ENCODE measurements around the gene LGALS7.

The LGALS7 gene

GRCh38 chr19:38729653-38730469 is 43.5 kb downstream of the LGALS7 start:
- Histone ChIP-seq H3K9me2 (replicated peaks; ENCODE audit: insufficient read depth, low read length) (no peaks in the 10 kb centered on the region), H3K36me3 (ENCODE audit: low read length) (0 out of 2 replicates have a peak, but pooled peaks cover 3% of the 10 kb centered on the region), H2AFZ (ENCODE audit: low read depth, low read length, severe bottlenecking) (no peak overlapping the region), H3K27ac (ENCODE audit: low read depth, low read length) (no peak overlapping the region), H4K20me1 (ENCODE audit: low read depth, low read length) (no peaks in the 10 kb centered on the region), H3K4me3 (ENCODE audit: insufficient read depth, low read length, poor library complexity, severe bottlenecking) (no peak overlapping the region), H3F3A (ENCODE audit: insufficient read depth) (peaks cover under 1% of the 10 kb centered on the region; the same call in 1 of the 2 replicates), H3K27me3 (ENCODE audit: low read length) (no peaks in the 10 kb centered on the region), H3K9me3 (ENCODE audit: insufficient read depth, low read length) (no peaks in the 10 kb centered on the region), H3K79me2 (ENCODE audit: insufficient read depth, low read length) (no peaks in the 10 kb centered on the region), H3K9ac (ENCODE audit: low read length) (no peak overlapping the region), H3K4me2 (ENCODE audit: low read depth, low read length, poor library complexity, severe bottlenecking) (no peak overlapping the region)
- TF ChIP-seq CTCF (IDR thresholded peaks at IDR 0.05; ENCODE audit: insufficient read depth, low read length, poor library complexity, severe bottlenecking) (peak; percentile 86), EZH2phosphoT487 (conservative IDR thresholded peaks at IDR 0.05; ENCODE audit: low read length) (no peak)

GRCh38 chr19:38728752-38729541 is 44.4 kb downstream of the LGALS7 start:
- no peaks in the 10 kb centered on the region; the same call in 1 of the 2 replicates for H3F3A ChIP-seq (ENCODE audit: insufficient read depth)
- no peaks in the 10 kb centered on the region for H4K20me1 ChIP-seq (ENCODE audit: low read depth, low read length)
- H3K4me3 ChIP-seq (ENCODE audit: insufficient read depth, low read length, poor library complexity, severe bottlenecking): no peak overlapping the region
- no peaks in the 10 kb centered on the region for H3K27me3 ChIP-seq (ENCODE audit: low read length)
- TF ChIP-seq CTCF (IDR thresholded peaks at IDR 0.05; ENCODE audit: insufficient read depth, low read length, poor library complexity, severe bottlenecking) (no peak), EZH2phosphoT487 (conservative IDR thresholded peaks at IDR 0.05; ENCODE audit: low read length) (no peak)
- H3K4me2 ChIP-seq (ENCODE audit: low read depth, low read length, poor library complexity, severe bottlenecking): no peak overlapping the region
- no peaks in the 10 kb centered on the region for H3K9me3 ChIP-seq (ENCODE audit: insufficient read depth, low read length)
- no peak overlapping the region for H3K9ac ChIP-seq (ENCODE audit: low read length)
- H3K79me2 ChIP-seq (ENCODE audit: insufficient read depth, low read length): no peaks in the 10 kb centered on the region
- no peak overlapping the region for H3K27ac ChIP-seq (ENCODE audit: low read depth, low read length)
- no peak overlapping the region for H2AFZ ChIP-seq (ENCODE audit: low read depth, low read length, severe bottlenecking)
- H3K36me3 ChIP-seq (ENCODE audit: low read length): 0 out of 2 replicates have a peak, but pooled peaks cover 3% of the 10 kb centered on the region
- no peaks in the 10 kb centered on the region for H3K9me2 ChIP-seq (replicated peaks; ENCODE audit: insufficient read depth, low read length)

- no peaks in the 10 kb centered on the region for H3K27me3 ChIP-seq (ENCODE audit: low read length)
- no peak overlapping the region for H3K4me3 ChIP-seq (ENCODE audit: insufficient read depth, low read length, poor library complexity, severe bottlenecking)
- H3K9me3 ChIP-seq (ENCODE audit: insufficient read depth, low read length): no peaks in the 10 kb centered on the region
- no peak for TF ChIP-seq CTCF (IDR thresholded peaks at IDR 0.05; ENCODE audit: insufficient read depth, low read length, poor library complexity, severe bottlenecking)
- TF ChIP-seq EZH2phosphoT487 (conservative IDR thresholded peaks at IDR 0.05; ENCODE audit: low read length): no peak
- no peaks in the 10 kb centered on the region for H3K9me2 ChIP-seq (replicated peaks; ENCODE audit: insufficient read depth, low read length)
- H3F3A ChIP-seq (ENCODE audit: insufficient read depth): no peaks in the 10 kb centered on the region; the same call in 1 of the 2 replicates
- 0 out of 2 replicates have a peak, but pooled peaks cover 3% of the 10 kb centered on the region for H3K36me3 ChIP-seq (ENCODE audit: low read length)
- no peak overlapping the region for H2AFZ ChIP-seq (ENCODE audit: low read depth, low read length, severe bottlenecking)
- no peak overlapping the region for H3K4me2 ChIP-seq (ENCODE audit: low read depth, low read length, poor library complexity, severe bottlenecking)
- no peaks in the 10 kb centered on the region for H3K79me2 ChIP-seq (ENCODE audit: insufficient read depth, low read length)
- no peak overlapping the region for H3K9ac ChIP-seq (ENCODE audit: low read length)
- no peak overlapping the region for H3K27ac ChIP-seq (ENCODE audit: low read depth, low read length)
- no peaks in the 10 kb centered on the region for H4K20me1 ChIP-seq (ENCODE audit: low read depth, low read length)
Observed at GRCh38 chr19:38727868-38728660, 45.3 kb downstream of the LGALS7 start.

Data from SU-DHL-6 (cell line).